NCI-H128 (cell line): ENCODE measurements around the gene BIRC6.

Experiments
- DNase-seq: peaks from one replicate; lab custom pipeline; 2025; ENCODE audit not compliant: unreplicated experiment; lab: John Stamatoyannopoulos, UW

BIRC6 gene

DNA sequence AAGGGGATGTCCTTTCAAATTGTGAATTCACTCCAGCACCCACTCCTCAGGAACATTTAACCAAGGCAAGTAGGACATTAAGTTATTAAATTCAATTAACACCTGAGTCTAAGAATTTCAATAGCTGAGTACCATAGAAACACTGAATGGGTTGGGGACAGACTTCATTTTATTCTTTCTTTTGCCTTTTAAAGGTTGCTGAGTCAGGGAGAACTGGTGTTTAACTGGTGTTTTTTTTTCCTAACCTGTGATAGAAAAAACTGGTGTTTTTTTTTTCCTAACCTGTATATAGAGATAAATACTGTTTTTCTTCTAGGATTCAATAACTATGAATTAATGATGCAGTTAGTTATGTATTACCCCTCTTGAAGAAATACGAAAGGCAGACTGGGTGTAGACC is 309.9 kb downstream of the BIRC6 start:
- no peak for DNase-seq

DNA sequence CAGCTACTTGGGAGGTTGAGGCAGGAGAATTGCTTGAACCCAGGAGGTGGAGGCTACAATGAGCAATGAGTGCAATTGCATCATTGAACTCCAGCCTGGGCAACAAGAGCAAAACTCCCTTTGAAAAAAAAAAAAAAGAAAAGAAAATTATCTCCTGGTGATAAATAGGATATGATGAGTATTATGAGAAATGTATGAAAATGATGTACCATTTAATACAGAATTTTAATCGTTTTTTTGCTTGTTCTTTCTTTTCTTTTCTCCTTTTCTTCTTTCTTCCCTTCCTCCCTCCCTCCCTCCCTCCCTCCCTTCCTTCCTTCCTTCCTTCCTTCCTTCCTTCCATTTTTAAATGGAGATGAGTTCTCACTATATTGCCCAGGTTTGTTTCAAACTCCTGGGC is 311.4 kb downstream of the BIRC6 start:
- no peak for DNase-seq
